Body of pancreas (tissue), 4 donors: Measurements from ENCODE around the gene SBF2.

Experiments used
- CTCF ChIP-seq, 7 experiments: fragments of 450-650 bp in 4 of 7; fragments of 200-600 bp in 3 of 7; sonication (generic) in 3 of 7; IDR thresholded peaks; one replicate each; pipeline ENCODE4 v1.5.1; 2016 to 2019; ENCODE audit warnings: antibody characterized with exemption in 7 of 7
- POLR2A ChIP-seq, 3 donors: fragments of 450-650 bp; IDR thresholded peaks; one replicate each; pipeline ENCODE4 v1.6.1; 2016; ENCODE audit warnings: antibody characterized with exemption in 3 of 3, mild to moderate bottlenecking in 2 of 3

GRCh38 chr11:10107497-10107896 lies 186.5 kb downstream of the SBF2 start:
- TF ChIP-seq POLR2A (IDR thresholded peaks at IDR 0.05) (no peak), CTCF (IDR thresholded peaks at IDR 0.05) (no peak)
